GM15510 (cell line): ENCODE data around the gene GFER.

Source experiments
- POLR2A ChIP-seq: IDR thresholded peaks from 3 replicates; pipeline ENCODE4 v1.6.1; 2011; ENCODE audit warnings: borderline replicate concordance; ENCODE audit not compliant: insufficient read length; ENCODE audit errors: extremely low read depth

The GFER gene

GRCh38 chr16:1983544-1984346 is at the start of gene GFER:
TSS of gene GFER (plus strand) at chr16:1984193. CDS start at chr16:1984219, 26 bp downstream.
- peak; percentile 96 for TF ChIP-seq POLR2A

DNA sequence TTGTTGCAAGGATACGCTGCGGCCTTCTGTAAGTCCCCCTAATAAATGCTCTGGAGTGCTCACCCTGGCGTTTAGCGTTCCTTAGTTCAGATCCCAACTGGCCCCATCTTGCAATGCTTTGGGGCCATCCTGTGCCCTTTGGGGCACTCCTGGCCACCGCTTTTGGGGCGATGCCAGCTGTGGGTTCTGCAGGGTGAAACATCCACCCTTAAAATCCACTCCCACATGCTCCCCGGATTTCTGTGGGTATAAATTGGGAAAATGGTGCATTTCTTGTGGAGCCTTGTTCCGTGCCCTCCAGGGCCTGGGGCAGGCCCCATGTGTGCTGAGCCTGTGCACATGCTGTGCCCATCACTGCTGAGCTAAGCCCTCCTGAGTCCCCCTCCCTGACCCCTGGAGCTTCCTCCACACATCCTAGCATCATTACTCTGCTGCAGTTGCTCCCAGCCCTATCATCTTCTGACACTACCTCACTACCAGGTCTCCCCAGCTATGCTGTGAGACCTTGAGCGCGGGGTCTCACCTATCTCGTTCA is 47.0 kb upstream of the GFER start:
- no peak for TF ChIP-seq POLR2A

GRCh38 chr16:1938316-1938715 is 45.7 kb upstream of the GFER start:
- no peak for TF ChIP-seq POLR2A

GRCh38 chr16:1938910-1939309 is 45.1 kb upstream of the GFER start:
- no peak for TF ChIP-seq POLR2A

GRCh38 chr16:1940273-1941161 is 43.5 kb upstream of the GFER start:
- no peak for TF ChIP-seq POLR2A

GRCh38 chr16:1941162-1942046 is 42.6 kb upstream of the GFER start:
- no peak for TF ChIP-seq POLR2A

GRCh38 chr16:1942047-1942809 is 41.8 kb upstream of the GFER start:
- no peak for TF ChIP-seq POLR2A

DNA sequence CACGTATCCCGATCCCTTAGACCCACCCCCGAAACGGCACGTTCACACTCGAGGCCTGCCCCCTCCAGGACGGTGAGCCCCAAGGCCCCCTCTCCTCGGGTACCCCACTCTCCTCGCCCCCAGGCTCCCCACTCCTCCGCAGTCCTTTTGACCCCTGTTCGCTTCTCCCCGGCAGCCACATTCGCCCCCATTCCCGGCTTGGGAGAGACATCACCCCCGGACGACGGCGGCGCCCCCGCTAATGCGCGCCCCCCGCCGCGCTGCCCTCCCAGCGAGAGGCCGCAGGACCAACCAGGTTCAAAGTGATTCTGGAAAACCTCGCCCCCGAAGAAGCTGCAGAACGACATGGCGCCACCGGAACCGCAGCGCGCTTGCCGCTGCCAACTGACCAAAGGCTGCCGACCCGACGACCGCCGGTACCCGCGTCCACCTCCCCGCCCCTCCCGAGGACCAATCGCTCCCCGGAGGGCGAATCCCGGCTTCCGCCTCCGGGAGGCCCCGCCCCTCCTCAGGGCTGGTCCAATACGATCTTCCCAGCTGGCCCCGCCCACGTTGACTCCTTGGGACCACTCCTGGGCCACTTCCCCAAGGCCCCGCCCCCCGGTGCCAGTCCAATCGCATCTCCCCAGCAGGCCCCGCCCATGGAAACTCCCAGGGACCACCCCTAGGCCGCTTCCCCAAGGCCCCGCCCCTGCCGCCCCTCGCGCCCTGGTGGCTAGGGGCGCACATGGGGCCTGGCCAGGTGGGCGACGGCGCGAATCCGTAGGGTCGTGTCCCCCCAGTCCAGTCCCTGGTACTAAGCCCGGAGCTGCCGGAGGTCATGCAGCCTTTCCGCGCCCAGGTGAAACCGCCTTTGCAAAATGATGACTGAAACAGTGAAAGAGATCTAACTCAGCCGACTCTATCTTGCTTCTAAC is 40.9 kb upstream of the GFER start, which contains the start of gene MSRB1:
Gene MSRB1 (minus strand): TSS at position 390 of the 917 bp plus-strand sequence. CDS start 43 bp downstream, at position 347.
- TF ChIP-seq POLR2A, result peak; percentile 82

DNA sequence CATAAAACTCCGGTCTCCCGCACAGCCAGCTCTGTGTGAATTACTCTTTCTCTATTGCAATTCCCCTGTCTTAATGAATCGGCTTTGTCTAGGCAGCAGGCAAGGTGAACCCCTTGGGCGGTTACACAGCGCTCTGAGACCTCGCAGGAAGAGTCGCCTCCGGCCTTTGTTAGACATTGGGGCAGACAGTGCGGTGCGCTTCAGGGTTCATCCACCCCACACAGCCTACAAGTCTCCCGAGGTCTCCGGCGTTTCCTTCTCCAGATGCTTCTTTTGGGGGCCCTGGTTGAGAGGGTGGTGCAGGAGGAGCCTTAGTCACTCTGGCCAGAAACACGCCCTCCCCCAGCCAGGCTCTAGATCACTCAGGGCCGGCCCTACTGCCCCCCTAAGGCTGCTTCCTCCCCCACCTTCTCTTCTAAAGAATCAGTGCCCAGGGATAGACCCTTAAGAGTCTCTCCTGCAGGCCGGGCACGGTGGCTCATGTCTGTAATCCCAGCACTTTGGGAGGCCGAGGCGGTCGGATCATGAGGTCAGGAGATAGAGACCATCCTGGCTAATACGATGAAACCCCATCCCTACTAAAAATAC is 39.3 kb upstream of the GFER start:
- TF ChIP-seq POLR2A, result no peak

DNA sequence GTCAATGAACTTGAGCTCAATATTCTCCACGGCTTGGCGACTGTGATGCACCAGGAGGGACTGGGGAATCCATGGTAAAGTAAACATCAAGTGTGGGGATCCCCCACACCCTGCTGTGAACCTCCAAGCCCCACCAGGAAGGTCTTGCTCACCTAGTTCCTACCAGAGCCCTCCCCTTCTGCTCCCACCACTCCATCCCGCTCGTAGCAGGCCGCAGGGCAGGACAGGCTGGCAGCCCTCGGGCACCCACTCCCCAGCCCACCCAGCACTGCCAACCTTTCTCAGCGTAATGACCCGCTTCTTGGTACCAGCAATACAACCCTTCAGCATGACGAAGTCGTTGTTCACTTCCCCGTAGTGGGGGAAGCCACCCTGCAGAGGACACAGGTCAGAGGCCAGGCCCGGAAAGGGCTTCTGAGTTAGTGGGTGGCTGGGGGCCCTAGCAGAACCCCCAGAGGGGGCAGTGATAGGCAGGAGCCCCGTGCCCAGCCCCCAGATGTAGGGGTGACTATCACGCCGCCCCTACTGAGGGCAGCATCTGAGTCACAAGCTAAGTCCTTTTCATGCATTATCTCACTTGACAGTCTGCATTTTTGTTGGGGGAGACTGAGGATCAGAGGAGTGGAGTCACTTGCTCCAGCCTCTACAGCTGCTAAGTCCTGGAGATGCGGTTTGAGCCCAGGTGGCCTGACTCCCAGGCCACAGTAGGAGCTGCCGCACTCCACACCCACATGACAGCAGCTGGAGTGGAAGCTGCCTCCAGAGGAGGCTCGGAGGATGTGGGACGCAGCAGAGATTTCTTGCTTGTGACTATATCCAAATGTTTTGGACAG is 38.2 kb upstream of the GFER start:
- TF ChIP-seq POLR2A, result no peak
